H1 (cell line): ENCODE results near the gene UBALD1. TPM values are rescaled to one million over a fixed set of nuclear protein-coding genes. Genes with fewer than 3 reads are reported as not detected.

Experiments
- BACH1 ChIP-seq: IDR thresholded peaks from 2 replicates; pipeline ENCODE4 v1.6.1; 2012; ENCODE audit warnings: low read length, improper control_type of control experiment
- BCL11A ChIP-seq, 2 experiments: IDR thresholded peaks; one replicate each; pipeline ENCODE4 v1.6.1; 2011; ENCODE audit warnings: low read depth in 2 of 2, low read length in 2 of 2, mild to moderate bottlenecking in 2 of 2
- BRCA1 ChIP-seq: IDR thresholded peaks from 2 replicates; pipeline ENCODE4 v1.6.1; 2012; ENCODE audit warnings: low read depth, low read length, improper control_type of control experiment
- CHD2 ChIP-seq: IDR thresholded peaks from 2 replicates; pipeline ENCODE4 v1.6.1; 2012; ENCODE audit warnings: low read length, improper control_type of control experiment
- EGR1 ChIP-seq: IDR thresholded peaks from 2 replicates; pipeline ENCODE4 v1.6.1; 2011; ENCODE audit warnings: low read depth, low read length, borderline replicate concordance
- GTF2F1 ChIP-seq: IDR thresholded peaks from 2 replicates; pipeline ENCODE4 v1.6.1; 2012; ENCODE audit warnings: low read depth, low read length, improper control_type of control experiment, borderline replicate concordance
- HDAC6 ChIP-seq: IDR thresholded peaks from one replicate; pipeline ENCODE4 v1.7.1; 2012; ENCODE audit warnings: low read depth, mild to moderate bottlenecking, inconsistent platforms, low read length, moderate library complexity
- JUND ChIP-seq: IDR thresholded peaks from 2 replicates; pipeline ENCODE4 v1.6.1; 2011; ENCODE audit warnings: mild to moderate bottlenecking, improper control_type of control experiment, low read length
- KDM1A ChIP-seq: fragments of 200-600, 300-600 bp; sonication (generic); IDR thresholded peaks from 2 replicates; pipeline ENCODE4 v1.7.1; 2016; ENCODE audit warnings: mild to moderate bottlenecking, low read length, borderline replicate concordance
- KDM4A ChIP-seq: IDR thresholded peaks from one replicate; pipeline ENCODE4 v1.7.1; 2012; ENCODE audit warnings: low read depth, mild to moderate bottlenecking, moderate library complexity, low read length, inconsistent platforms; ENCODE audit not compliant: severe bottlenecking
- MAFK ChIP-seq: IDR thresholded peaks from 2 replicates; pipeline ENCODE4 v1.6.1; 2012; ENCODE audit warnings: low read depth, mild to moderate bottlenecking, improper control_type of control experiment, low read length
- MAX ChIP-seq: IDR thresholded peaks from 2 replicates; pipeline ENCODE4 v1.6.1; 2012; ENCODE audit warnings: inconsistent platforms
- NANOG ChIP-seq: IDR thresholded peaks from 2 replicates; pipeline ENCODE4 v1.6.1; 2011; ENCODE audit warnings: low read length, low read depth, mild to moderate bottlenecking, inconsistent platforms; ENCODE audit not compliant: insufficient read depth, poor library complexity, severe bottlenecking
- NRF1 ChIP-seq: IDR thresholded peaks from 2 replicates; pipeline ENCODE4 v1.6.1; 2011; ENCODE audit warnings: mild to moderate bottlenecking, low read depth, low read length, improper control_type of control experiment
- POLR2A ChIP-seq, 2 experiments: IDR thresholded peaks; 1 replicate in 1 of 2; 2 replicates in 1 of 2; pipeline ENCODE4 v1.6.1; 2011; ENCODE audit warnings: low read depth in 2 of 2, low read length in 2 of 2, mild to moderate bottlenecking in 2 of 2; ENCODE audit errors: control extremely low read depth in 1 of 2
- POLR2AphosphoS5 ChIP-seq: IDR thresholded peaks from 2 replicates; pipeline ENCODE4 v1.6.1; 2011; ENCODE audit warnings: low read depth, low read length
- POU5F1 ChIP-seq: IDR thresholded peaks from 2 replicates; pipeline ENCODE4 v1.6.1; 2011; ENCODE audit warnings: low read depth, mild to moderate bottlenecking, low read length, moderate library complexity
- RFX5 ChIP-seq: IDR thresholded peaks from 2 replicates; pipeline ENCODE4 v1.6.1; 2011; ENCODE audit warnings: low read depth, low read length, improper control_type of control experiment, borderline replicate concordance
- SAP30 ChIP-seq: fragments of 300-600 bp; sonication (generic); IDR thresholded peaks from 2 replicates; pipeline ENCODE4 v1.7.1; 2012; ENCODE audit warnings: low read length, moderate library complexity, mild to moderate bottlenecking, inconsistent platforms; ENCODE audit not compliant: insufficient read depth, insufficient replicate concordance
- SP2 ChIP-seq: IDR thresholded peaks from 2 replicates; pipeline ENCODE4 v1.6.1; 2012; ENCODE audit warnings: mild to moderate bottlenecking, low read length, inconsistent platforms
- TAF1 ChIP-seq: IDR thresholded peaks from 2 replicates; pipeline ENCODE4 v1.6.1; 2011; ENCODE audit warnings: mild to moderate bottlenecking, low read depth, low read length
- TBP ChIP-seq: IDR thresholded peaks from 2 replicates; pipeline ENCODE4 v1.6.1; 2011; ENCODE audit warnings: low read depth, low read length, improper control_type of control experiment
- TEAD4 ChIP-seq: IDR thresholded peaks from 2 replicates; pipeline ENCODE4 v1.6.1; 2012; ENCODE audit warnings: low read depth, low read length, inconsistent platforms, mixed read lengths
- polyA plus RNA-seq, 7 experiments: library from polyadenylated mRNA; depleted of rRNA in 3 of 7; stranded (reverse) in 5 of 7; unstranded in 2 of 7; fragments of >200 nt in 5 of 7; fragments of 200-250 nt in 2 of 7; gene quantifications; 1 replicate in 5 of 7; 2 replicates in 1 of 7; 4 replicates in 1 of 7; pipeline versions ENCODE4 v1.2.1 to v1.2.3, GENCODE V29; 2011 to 2013; ENCODE audit warnings: missing spikeins in 2 of 7, mixed read lengths in 2 of 7
- total RNA-seq: library from RNA; stranded (reverse); fragmentation: NEBNext Ultra II Directional; extraction: Animal tissue kit (Norgen Biotek cat#: 25700); gene quantifications from 2 replicates; pipeline ENCODE4 v1.2.1, GENCODE V29; 2021
- TF ChIP-seq, protein P1 (sequence below): IDR thresholded peaks from 2 replicates; pipeline ENCODE4 v1.6.1; 2012; ENCODE audit warnings: inconsistent platforms

UBALD1 gene
- total and polyA plus RNA-seq, 2 of the 8 experiments (the other 6 are each of a cell fraction or from before 2014, with no cell fraction given): 28.6 to 62.0 TPM

- TF ChIP-seq RFX5: no peak
- no peak for TF ChIP-seq SAP30
- peak; percentile 95 for TF ChIP-seq TAF1
- TF ChIP-seq KDM4A: no peak
- TF ChIP-seq JUND: peak; percentile 84
- TF ChIP-seq NRF1: no peak
- no peak for TF ChIP-seq EGR1
- TF ChIP-seq TBP: peak; percentile 92
- no peak for TF ChIP-seq POU5F1
- TF ChIP-seq BCL11A (IDR thresholded peaks at IDR 0.05; ENCODE audit: low read depth in 2 of 2, low read length in 2 of 2): no peak
- TF ChIP-seq NANOG: no peak
- no peak for TF ChIP-seq KDM1A
- peak; percentile 61; the same call in 1 of the 2 replicates for TF ChIP-seq MAX
- peak; percentile 64 for TF ChIP-seq BACH1
- no peak for TF ChIP-seq GTF2F1
- TF ChIP-seq, protein P1, sequence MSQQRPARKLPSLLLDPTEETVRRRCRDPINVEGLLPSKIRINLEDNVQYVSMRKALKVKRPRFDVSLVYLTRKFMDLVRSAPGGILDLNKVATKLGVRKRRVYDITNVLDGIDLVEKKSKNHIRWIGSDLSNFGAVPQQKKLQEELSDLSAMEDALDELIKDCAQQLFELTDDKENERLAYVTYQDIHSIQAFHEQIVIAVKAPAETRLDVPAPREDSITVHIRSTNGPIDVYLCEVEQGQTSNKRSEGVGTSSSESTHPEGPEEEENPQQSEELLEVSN: no peak
- TF ChIP-seq POLR2A (IDR thresholded peaks at IDR 0.05; ENCODE audit: control extremely low read depth in 1 of 2, low read depth in 2 of 2, low read length in 2 of 2): peak in 1 of 2 experiments; percentile 93; a peak in 2 of 3 replicates
- 0 out of 2 replicates have a peak, but pooled peaks have one; percentile 17 for TF ChIP-seq CHD2
- TF ChIP-seq MAFK: no peak
- no peak for TF ChIP-seq HDAC6
- no peak for TF ChIP-seq BRCA1
- TF ChIP-seq SP2: no peak
- TF ChIP-seq POLR2AphosphoS5: peak; percentile 96
- no peak for TF ChIP-seq TEAD4
Observed at GRCh38 chr16:4614571-4615383, at the start of gene UBALD1 (continued).
